IMR-90 (cell line): ENCODE results near the gene EPB41L1.

ENCODE experiments used
- CTCF ChIP-seq: conservative IDR thresholded peaks from 2 replicates; pipeline ENCODE4 v1.5.1; 2012; ENCODE audit warnings: mild to moderate bottlenecking, low read depth, low read length, improper control_type of control experiment
- ELK1 ChIP-seq: fragments of 150-350 bp; IDR thresholded peaks from 2 replicates; pipeline ENCODE4 v1.6.1; 2016; ENCODE audit warnings: low read depth, mild to moderate bottlenecking, low read length, moderate library complexity, borderline replicate concordance
- MAFK ChIP-seq: IDR thresholded peaks from 2 replicates; pipeline ENCODE4 v1.6.1; 2012; ENCODE audit warnings: low read depth, low read length, improper control_type of control experiment
- POLR2A ChIP-seq: IDR thresholded peaks from 2 replicates; pipeline ENCODE4 v1.6.1; 2012; ENCODE audit warnings: mild to moderate bottlenecking, low read depth, low read length
- RAD21 ChIP-seq: IDR thresholded peaks from 2 replicates; pipeline ENCODE4 v1.6.1; 2012; ENCODE audit warnings: low read length, improper control_type of control experiment
- SMC3 ChIP-seq: fragments of 150-350 bp; IDR thresholded peaks from 2 replicates; pipeline ENCODE4 v1.6.1; 2016; ENCODE audit warnings: low read depth, mild to moderate bottlenecking, antibody characterized with exemption, low read length, moderate library complexity
- USF2 ChIP-seq: fragments of 150-350 bp; IDR thresholded peaks from 2 replicates; pipeline ENCODE4 v1.6.1; 2017; ENCODE audit warnings: mild to moderate bottlenecking, antibody characterized with exemption, low read length, low read depth

- no peak for TF ChIP-seq CTCF
- no peak for TF ChIP-seq POLR2A
- no peak for TF ChIP-seq RAD21
- TF ChIP-seq SMC3: no peak
- no peak for TF ChIP-seq ELK1
- no peak for TF ChIP-seq MAFK
- no peak for TF ChIP-seq USF2
Observed at GRCh38 chr20:36225666-36226065, 71.1 kb downstream of the EPB41L1 start.
